A549 treated with DMSO at 1 μM for 4 hours (cell line): ENCODE measurements around the gene MEIS1. TPM values are rescaled to one million over a fixed set of nuclear protein-coding genes. Genes with fewer than 3 reads are reported as not detected.

Source experiments
- total RNA-seq: library from RNA; stranded (reverse); fragments of 200-300 nt; extraction: Qiagen RNA extraction; gene quantifications from 5 replicates; pipeline ENCODE4 v1.2.3, GENCODE V29; 2022; ENCODE audit warnings: low read depth

MEIS1 gene
- 1.4 to 2.6 TPM (median 1.8 TPM) in 5 replicates for total RNA-seq

GRCh38 chr2:66434679-66435548, at the start of gene MEIS1:
Gene MEIS1, plus strand, starts transcription at chr2:66435125. Its CDS starts 732 bp downstream, at chr2:66435857.

